ENCODE measurements around the gene DHODH.

DNA sequence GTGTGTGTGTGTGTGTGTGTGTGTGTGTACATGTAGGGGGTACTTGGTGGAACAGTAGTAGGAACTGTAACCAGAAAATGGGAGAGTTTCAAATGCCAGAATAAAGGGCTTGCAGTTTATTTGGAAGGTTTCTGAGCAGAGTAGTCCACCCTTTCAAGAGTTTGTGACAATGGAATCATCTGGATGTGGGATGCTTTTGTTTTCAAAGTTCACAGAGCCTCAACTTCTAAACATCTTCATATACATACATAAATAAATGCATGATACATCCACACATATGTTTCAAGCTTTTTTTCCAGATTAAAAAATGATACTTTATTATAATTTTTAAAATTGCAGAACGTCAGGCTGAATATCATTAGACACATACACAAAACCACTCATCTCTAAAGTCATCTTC lies 5.9 kb upstream of the DHODH start:
- TF ChIP-seq, protein P1, sequence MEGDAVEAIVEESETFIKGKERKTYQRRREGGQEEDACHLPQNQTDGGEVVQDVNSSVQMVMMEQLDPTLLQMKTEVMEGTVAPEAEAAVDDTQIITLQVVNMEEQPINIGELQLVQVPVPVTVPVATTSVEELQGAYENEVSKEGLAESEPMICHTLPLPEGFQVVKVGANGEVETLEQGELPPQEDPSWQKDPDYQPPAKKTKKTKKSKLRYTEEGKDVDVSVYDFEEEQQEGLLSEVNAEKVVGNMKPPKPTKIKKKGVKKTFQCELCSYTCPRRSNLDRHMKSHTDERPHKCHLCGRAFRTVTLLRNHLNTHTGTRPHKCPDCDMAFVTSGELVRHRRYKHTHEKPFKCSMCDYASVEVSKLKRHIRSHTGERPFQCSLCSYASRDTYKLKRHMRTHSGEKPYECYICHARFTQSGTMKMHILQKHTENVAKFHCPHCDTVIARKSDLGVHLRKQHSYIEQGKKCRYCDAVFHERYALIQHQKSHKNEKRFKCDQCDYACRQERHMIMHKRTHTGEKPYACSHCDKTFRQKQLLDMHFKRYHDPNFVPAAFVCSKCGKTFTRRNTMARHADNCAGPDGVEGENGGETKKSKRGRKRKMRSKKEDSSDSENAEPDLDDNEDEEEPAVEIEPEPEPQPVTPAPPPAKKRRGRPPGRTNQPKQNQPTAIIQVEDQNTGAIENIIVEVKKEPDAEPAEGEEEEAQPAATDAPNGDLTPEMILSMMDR (IDR thresholded peaks at IDR 0.05; ENCODE audit: low read length) = no peak
- TF ChIP-seq EZH2 (IDR thresholded peaks at IDR 0.05; ENCODE audit: borderline replicate concordance, low read length) = no peak

All from OCI-LY1 (cell line).